ENCODE measurements around the gene CLEC7A.

The CLEC7A gene

GRCh38 chr12:10101042-10101579, 28.9 kb downstream of the CLEC7A start:
- no peak for DNase-seq (ENCODE audit: low read depth)
- H3K4me3 ChIP-seq (ENCODE audit: low read depth, low read length), result no peak overlapping the region

- H3K4me3 ChIP-seq (ENCODE audit: low read depth, low read length), result no peak within 1 kb of the TSS
- no peak for DNase-seq (ENCODE audit: low read depth)
These were observed 31.2 kb downstream of the CLEC7A start, which contains the start of gene CLEC1A for GRCh38 chr12:10098791-10099190. CLEC1A (minus strand) TSS chr12:10098985; CDS start chr12:10098922, 63 bp downstream.

- DNase-seq (ENCODE audit: low read depth), result no peak
- no peak overlapping the region for H3K4me3 ChIP-seq (ENCODE audit: low read depth, low read length)
These were observed 32.5 kb downstream of the CLEC7A start for GRCh38 chr12:10097521-10097920.

GRCh38 chr12:10095971-10096370, 34.0 kb downstream of the CLEC7A start:
- DNase-seq (ENCODE audit: low read depth), result no peak
- no peak overlapping the region for H3K4me3 ChIP-seq (ENCODE audit: low read depth, low read length)

GRCh38 chr12:10094646-10095395, 35.2 kb downstream of the CLEC7A start:
- no peak overlapping the region for H3K4me3 ChIP-seq (ENCODE audit: low read depth, low read length)
- DNase-seq (ENCODE audit: low read depth), result no peak

GRCh38 chr12:10088955-10089900, 40.8 kb downstream of the CLEC7A start:
- DNase-seq (ENCODE audit: low read depth), result no peak
- H3K4me3 ChIP-seq (ENCODE audit: low read depth, low read length), result no peak overlapping the region

GRCh38 chr12:10088031-10088430, 42.0 kb downstream of the CLEC7A start:
- DNase-seq (ENCODE audit: low read depth), result no peak
- H3K4me3 ChIP-seq (ENCODE audit: low read depth, low read length), result no peak overlapping the region

- DNase-seq (ENCODE audit: low read depth), result no peak
These were observed 43.6 kb downstream of the CLEC7A start for GRCh38 chr12:10086387-10086786.

GRCh38 chr12:10084733-10085132, 45.3 kb downstream of the CLEC7A start:
- DNase-seq (ENCODE audit: low read depth), result no peak
- no peak overlapping the region for H3K4me3 ChIP-seq (ENCODE audit: low read depth, low read length)

More at GRCh38 chr12:10086387-10086786, 43.6 kb downstream of the CLEC7A start:
- H3K4me3 ChIP-seq (ENCODE audit: low read depth, low read length), result no peak overlapping the region

- no peak for DNase-seq (ENCODE audit: low read depth)
- no peak overlapping the region for H3K4me3 ChIP-seq (ENCODE audit: low read depth, low read length)
These were observed 47.7 kb downstream of the CLEC7A start for GRCh38 chr12:10082117-10082874.

GRCh38 chr12:10075451-10075850, 54.5 kb downstream of the CLEC7A start:
- no peak for DNase-seq (ENCODE audit: low read depth)
- no peak overlapping the region for H3K4me3 ChIP-seq (ENCODE audit: low read depth, low read length)

- no peak overlapping the region for H3K4me3 ChIP-seq (ENCODE audit: low read depth, low read length)
- DNase-seq (ENCODE audit: low read depth), result no peak
These were observed 56.7 kb downstream of the CLEC7A start for GRCh38 chr12:10073261-10073660.

- DNase-seq (ENCODE audit: low read depth), result no peak
These were observed 57.9 kb downstream of the CLEC7A start for GRCh38 chr12:10072131-10072530.

GRCh38 chr12:10070380-10070779, 59.6 kb downstream of the CLEC7A start:
- no peak for DNase-seq (ENCODE audit: low read depth)
- no peak overlapping the region for H3K4me3 ChIP-seq (ENCODE audit: low read depth, low read length)

More at GRCh38 chr12:10072131-10072530, 57.9 kb downstream of the CLEC7A start:
- no peak overlapping the region for H3K4me3 ChIP-seq (ENCODE audit: low read depth, low read length)

GRCh38 chr12:10069976-10070375, 60.0 kb downstream of the CLEC7A start:
- no peak for DNase-seq (ENCODE audit: low read depth)
- no peak overlapping the region for H3K4me3 ChIP-seq (ENCODE audit: low read depth, low read length)

- DNase-seq (ENCODE audit: low read depth), result peak; percentile 4
- no peak overlapping the region for H3K4me3 ChIP-seq (ENCODE audit: low read depth, low read length)
These were observed 60.9 kb downstream of the CLEC7A start for GRCh38 chr12:10069099-10069498.

GRCh38 chr12:10068644-10069043, 61.4 kb downstream of the CLEC7A start:
- DNase-seq (ENCODE audit: low read depth), result no peak
- H3K4me3 ChIP-seq (ENCODE audit: low read depth, low read length), result no peak overlapping the region

- H3K4me3 ChIP-seq (ENCODE audit: low read depth, low read length), result no peak overlapping the region
- no peak for DNase-seq (ENCODE audit: low read depth)
These were observed 62.1 kb downstream of the CLEC7A start for GRCh38 chr12:10067942-10068341.

GRCh38 chr12:10067264-10067663, 62.7 kb downstream of the CLEC7A start:
- DNase-seq (ENCODE audit: low read depth), result no peak
- H3K4me3 ChIP-seq (ENCODE audit: low read depth, low read length), result no peak overlapping the region

Data from skeletal muscle cell (primary cell).